Bronchial epithelial cell (primary cell): ENCODE data around the gene PKD1L1. TPM values are rescaled to one million over a fixed set of nuclear protein-coding genes. Genes with fewer than 3 reads are reported as not detected.
"Not testable (repeated sequence)": the region's sequence is repeated elsewhere in the genome, so short reads cannot be mapped to it uniquely, and the experiment has no call there.

Experiments
- DNase-seq: peaks from one replicate; pipeline ENCODE4 v3.0.0-alpha.2; 2010; ENCODE audit warnings: low read depth
- FAIRE-seq: peaks from 2 replicates; lab custom pipeline; 2011; peaks lifted over from hg19 to GRCh38; lab: Jason Lieb, UNC
- H3K27me3 ChIP-seq: 2 replicates; pipeline ENCODE4 v1.5.1; 2011; ENCODE audit warnings: low read length; ENCODE audit not compliant: control insufficient read depth, insufficient read depth
- H3K36me3 ChIP-seq: 2 replicates; pipeline ENCODE4 v1.5.1; 2011; ENCODE audit warnings: low read length; ENCODE audit not compliant: control insufficient read depth, insufficient read depth
- H3K4me3 ChIP-seq: 2 replicates; pipeline ENCODE4 v1.5.1; 2011; ENCODE audit warnings: mild to moderate bottlenecking, low read depth, low read length, control low read depth
- CTCF ChIP-seq: IDR thresholded peaks from 2 replicates; pipeline ENCODE4 v1.5.1; 2011; ENCODE audit warnings: mild to moderate bottlenecking, moderate library complexity, low read length, control low read depth, inconsistent platforms; ENCODE audit not compliant: insufficient read depth, severe bottlenecking
- total RNA-seq: library from RNA; depleted of rRNA; stranded (reverse); fragments of >200 nt; gene quantifications from 2 replicates; pipeline ENCODE4 v1.2.1, GENCODE V29; 2014

The PKD1L1 gene
- total RNA-seq, 1 donor from 2014 or later, result under 0.01 TPM

DNA sequence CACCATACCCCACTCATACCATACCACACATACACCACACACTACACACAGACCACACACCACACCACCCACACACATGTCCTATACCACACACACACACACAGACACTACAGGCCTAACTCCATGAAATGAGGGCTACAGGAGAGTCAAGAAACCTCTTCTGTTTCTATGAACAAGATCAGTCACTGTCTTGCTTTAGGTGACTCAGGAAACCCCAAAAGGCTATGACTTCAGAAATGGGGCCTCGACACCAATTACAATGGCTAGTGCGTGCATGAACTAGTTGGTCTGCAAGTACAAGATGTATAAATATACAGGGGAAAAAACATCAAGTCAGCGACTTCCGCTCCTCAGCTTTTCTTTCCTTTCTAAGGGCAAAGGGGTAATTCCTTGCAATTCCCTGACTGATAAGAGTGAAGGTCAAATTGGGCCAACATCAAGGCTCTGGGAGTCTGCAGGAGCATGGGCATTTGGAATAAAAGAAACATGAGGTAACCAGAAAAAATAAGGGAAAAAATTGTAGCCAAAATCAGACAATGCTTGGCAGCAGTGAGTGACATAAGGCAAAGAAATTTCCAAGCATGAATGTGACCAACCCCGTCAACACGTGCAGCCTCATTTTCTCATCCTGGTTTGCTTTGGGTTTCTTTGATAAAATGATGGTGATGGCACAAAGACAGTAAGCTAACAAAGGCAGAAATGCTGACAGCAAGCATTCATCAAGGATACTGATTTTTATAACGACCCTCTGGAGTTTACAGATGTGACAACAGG lies 1.5 kb downstream of the PKD1L1 start:
- H3K36me3 ChIP-seq, result no peaks in the 10 kb centered on the region
- FAIRE-seq (peak; percentile 84), DNase-seq (peak; percentile 65)
- no peaks in the 10 kb centered on the region for H3K27me3 ChIP-seq
- no peak for TF ChIP-seq CTCF
- no peak overlapping the region for H3K4me3 ChIP-seq

- TF ChIP-seq CTCF, result peak; percentile 62
- no peak for FAIRE-seq
- no peaks in the 10 kb centered on the region for H3K27me3 ChIP-seq
- DNase-seq, result peak; percentile 44
- H3K4me3 ChIP-seq, result no peak overlapping the region
- no peaks in the 10 kb centered on the region for H3K36me3 ChIP-seq
These were observed 2.8 kb downstream of the PKD1L1 start for GRCh38 chr7:47945261-47946015.

DNA sequence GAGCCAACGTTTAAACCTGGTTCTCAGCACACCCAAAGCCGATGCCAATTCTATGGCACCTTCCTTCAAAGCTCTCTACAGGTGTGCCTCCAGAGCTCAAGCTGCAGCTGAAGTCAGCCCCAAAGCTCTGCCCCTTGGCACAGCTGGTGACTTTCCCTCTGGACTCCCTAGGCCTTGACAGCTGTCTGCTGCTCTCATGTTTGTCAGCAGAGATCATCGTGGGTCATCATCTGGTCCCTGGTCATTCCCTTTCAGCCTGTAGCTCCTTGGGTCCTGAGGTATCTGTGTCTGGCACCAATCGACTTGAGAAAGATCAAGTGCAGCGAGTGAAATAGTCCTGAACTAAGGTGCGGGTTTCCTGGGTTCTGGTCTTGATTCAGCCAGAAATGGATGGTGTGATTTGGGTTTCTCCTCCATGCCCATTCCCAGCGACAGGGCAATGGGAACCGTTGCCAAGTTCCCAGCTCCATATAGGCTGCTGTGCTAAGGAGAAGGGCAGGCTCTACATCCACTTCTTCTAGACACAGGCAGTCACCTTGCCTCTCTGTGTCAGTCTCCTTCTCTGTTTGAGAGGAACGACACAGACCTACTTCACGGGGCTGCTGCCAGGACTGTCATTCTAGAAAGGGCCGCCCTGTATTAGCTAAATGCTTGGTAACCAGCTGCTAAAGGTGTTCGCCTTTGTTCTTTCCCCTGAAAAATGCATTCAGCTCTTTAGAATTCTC lies 3.6 kb downstream of the PKD1L1 start:
- DNase-seq (no peak), FAIRE-seq (no peak)
- no peak for TF ChIP-seq CTCF
- H3K27me3 ChIP-seq, result no peaks in the 10 kb centered on the region
- H3K4me3 ChIP-seq, result no peak overlapping the region
- no peaks in the 10 kb centered on the region for H3K36me3 ChIP-seq

GRCh38 chr7:47943676-47944474 lies 4.4 kb downstream of the PKD1L1 start:
- Histone ChIP-seq H3K4me3 (no peak overlapping the region), H3K36me3 (no peaks in the 10 kb centered on the region), H3K27me3 (no peaks in the 10 kb centered on the region)
- FAIRE-seq (no peak), DNase-seq (no peak)
- no peak for TF ChIP-seq CTCF

GRCh38 chr7:47942651-47943050 lies 5.6 kb downstream of the PKD1L1 start:
- H3K27me3 ChIP-seq, H3K36me3 ChIP-seq, FAIRE-seq, H3K4me3 ChIP-seq, DNase-seq: not testable (repeated sequence)
